Cortex of kidney (tissue), 1 donor: Measurements from ENCODE around the gene NDUFB7.

Experiments
- DNase-seq: peaks from one replicate; lab custom pipeline; 2025; lab: John Stamatoyannopoulos, UW

NDUFB7 gene

DNA sequence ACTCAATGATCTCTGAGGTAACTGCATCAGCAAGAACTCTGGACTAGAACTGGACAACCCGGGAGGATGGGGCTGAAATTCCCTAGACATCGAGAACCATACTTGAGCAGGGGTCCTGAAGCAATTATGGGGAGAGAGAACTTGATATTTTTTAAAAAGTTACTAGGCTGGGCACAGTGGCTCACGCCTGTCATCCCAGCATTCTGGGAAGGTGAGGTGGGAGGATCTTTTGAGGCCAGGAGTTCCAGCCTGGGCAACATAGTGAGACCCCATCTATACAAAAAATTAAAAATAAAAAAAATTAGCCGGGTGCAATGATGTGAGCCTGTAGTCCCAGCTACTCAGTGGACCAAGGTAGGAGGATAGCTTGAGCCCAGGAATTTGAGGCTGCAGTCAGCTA is 51.3 kb downstream of the NDUFB7 start:
- no peak for DNase-seq

- no peak for DNase-seq
Observed at GRCh38 chr19:14519860-14520407, 51.9 kb downstream of the NDUFB7 start.

- DNase-seq, result no peak
Observed at GRCh38 chr19:14519245-14519859, 52.5 kb downstream of the NDUFB7 start.

DNA sequence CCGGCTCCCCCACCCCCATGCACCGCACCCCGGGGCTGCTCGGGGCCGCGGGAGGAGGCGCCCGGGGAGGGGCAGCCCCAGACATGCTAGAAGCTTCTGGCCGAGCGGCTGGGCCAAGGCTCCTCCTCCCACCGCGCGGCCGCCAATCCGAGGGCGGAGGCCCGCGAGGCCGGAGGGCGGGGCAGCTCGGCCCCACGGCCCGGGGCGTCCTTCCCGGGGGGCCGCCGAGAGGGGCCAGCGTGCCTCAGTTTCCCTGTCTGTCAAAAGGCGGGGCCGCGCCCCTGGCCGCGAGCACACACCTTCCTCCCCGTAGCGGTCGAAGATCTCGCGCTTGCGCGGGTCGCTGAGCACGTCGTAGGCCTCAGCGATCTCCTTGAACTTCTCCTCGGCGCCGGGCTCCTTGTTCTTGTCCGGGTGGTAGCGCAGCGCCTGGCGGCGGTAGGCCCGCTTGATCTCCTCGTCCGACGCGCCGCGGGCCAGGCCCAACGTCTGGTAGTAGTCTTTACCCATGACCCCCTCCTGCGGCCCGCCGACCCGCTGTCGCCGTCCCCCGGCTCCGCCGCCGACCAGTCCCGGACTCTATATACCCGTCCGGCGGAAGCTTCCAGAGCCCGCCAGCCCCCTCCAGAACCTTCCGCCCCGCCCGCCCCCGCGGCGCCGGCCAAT is 53.9 kb downstream of the NDUFB7 start, which contains the start of gene DNAJB1:
Gene DNAJB1, minus strand, starts transcription at position 558 of the 666 bp plus-strand sequence. Its CDS starts 48 bp downstream, at position 510.
- DNase-seq, result no peak

GRCh38 chr19:14517446-14517839 is 54.4 kb downstream of the NDUFB7 start:
- no peak for DNase-seq

- no peak for DNase-seq
Observed at GRCh38 chr19:14516746-14517438, 55.0 kb downstream of the NDUFB7 start.
